Ovary (tissue), 3 donors: ENCODE data around the gene KRTAP10-6.

Experiments
- CTCF ChIP-seq, 3 donors: fragments of 450-650 bp in 2 of 3; fragments of 200-600 bp in 1 of 3; IDR thresholded peaks; one replicate each; pipeline versions ENCODE4 v1.5.1 to v1.8.0; 2016 to 2022; ENCODE audit warnings: antibody characterized with exemption in 3 of 3, mild to moderate bottlenecking in 1 of 3
- EP300 ChIP-seq: sonication (generic); formaldehyde crosslinking; IDR thresholded peaks from one replicate; pipeline ENCODE4 v1.6.1; 2017; ENCODE audit warnings: antibody characterized with exemption
- POLR2A ChIP-seq: fragments of 450-650 bp; IDR thresholded peaks from one replicate; pipeline ENCODE4 v1.6.1; 2017; ENCODE audit warnings: antibody characterized with exemption, mild to moderate bottlenecking, moderate library complexity
- donor health status: DM: no; HTN: no; CAD: no.

GRCh38 chr21:44581158-44581557 lies 11.1 kb downstream of the KRTAP10-6 start:
- TF ChIP-seq CTCF (IDR thresholded peaks at IDR 0.05) = no peak
- no peak for TF ChIP-seq EP300
- no peak for TF ChIP-seq POLR2A
